T-helper 22 cell (primary cell): ENCODE results near the gene PTPN21.

ENCODE experiments used
- DNase-seq: peaks from one replicate; pipeline ENCODE4 v3.0.0-alpha.2; 2020; ENCODE audit warnings: low read depth

PTPN21 gene

DNA sequence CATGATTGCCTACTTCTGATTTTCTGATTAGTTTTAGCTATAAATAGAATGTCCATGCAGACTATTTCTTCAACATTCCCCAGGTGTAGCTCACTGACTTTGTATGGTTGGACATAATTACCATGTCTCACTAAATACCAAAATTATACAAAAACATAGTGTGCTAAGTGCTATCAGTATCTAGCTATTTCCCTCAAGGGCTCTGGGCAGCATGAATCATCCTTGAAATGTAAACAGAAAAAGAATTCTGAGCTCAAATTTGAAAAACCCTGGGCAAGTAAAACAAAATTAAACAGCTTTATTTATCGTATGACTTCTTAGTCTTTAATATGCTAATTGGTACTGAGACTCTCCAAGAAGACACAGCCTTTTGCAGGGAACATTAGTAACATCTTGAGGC, 86.4 kb downstream of the PTPN21 start:
- DNase-seq: no peak

DNA sequence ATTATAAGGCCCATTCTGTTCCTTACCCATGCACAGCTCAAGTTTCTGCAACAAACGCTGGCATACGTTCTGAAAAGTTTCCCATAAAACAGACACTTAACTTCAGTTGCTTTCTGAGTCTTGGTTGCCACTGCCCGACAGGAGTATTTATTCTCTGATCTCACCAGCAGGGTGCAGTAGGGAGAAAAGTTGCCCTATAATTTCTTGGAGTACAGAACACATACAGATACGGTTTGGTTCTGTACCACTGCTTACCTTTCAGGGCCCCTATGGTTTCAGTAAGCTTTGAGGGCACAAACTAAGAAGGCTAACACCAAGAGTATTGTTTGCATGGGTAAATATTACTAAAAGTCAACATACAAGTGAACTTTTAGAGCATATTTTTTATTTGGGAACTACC, 91.5 kb downstream of the PTPN21 start:
- DNase-seq: no peak

DNA sequence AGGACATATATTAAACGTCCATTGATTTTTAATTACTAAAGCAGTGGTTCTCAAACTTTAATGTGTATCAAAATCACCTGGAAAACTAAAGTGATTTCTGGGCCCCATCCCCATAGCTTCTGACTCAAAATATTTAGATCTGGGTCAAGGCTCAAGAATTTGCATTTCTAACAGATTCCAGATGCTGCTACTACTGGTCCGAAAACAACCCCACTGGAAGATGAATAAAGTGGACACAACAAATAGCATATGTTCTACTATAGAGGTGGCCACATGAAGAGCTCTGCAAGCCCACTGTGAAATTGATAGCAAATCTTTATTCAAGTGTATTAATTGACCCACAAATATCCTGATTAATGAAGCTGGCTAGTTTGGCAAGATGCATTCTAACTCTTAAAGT, 99.9 kb downstream of the PTPN21 start:
- no peak for DNase-seq

DNA sequence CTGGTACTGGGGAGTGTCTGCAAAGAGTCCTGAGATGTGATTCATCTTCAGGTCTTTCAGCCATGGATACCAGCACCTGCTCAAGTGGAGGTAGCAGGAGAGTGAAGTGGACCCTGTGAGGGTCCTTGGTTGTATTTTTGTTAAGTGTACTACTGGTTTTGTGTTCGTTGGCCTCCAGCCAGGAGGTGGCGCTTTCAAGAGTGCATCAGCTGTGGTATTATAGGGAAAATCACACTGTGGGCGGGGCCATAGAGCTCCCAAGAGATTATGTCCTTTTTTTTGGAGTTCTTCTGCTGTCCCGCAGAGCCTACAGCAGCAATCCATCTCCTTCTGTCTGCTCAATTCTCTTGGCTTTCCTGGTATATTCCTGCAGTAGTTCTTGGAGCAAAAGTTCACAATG, 102.6 kb downstream of the PTPN21 start:
- no peak for DNase-seq

DNA sequence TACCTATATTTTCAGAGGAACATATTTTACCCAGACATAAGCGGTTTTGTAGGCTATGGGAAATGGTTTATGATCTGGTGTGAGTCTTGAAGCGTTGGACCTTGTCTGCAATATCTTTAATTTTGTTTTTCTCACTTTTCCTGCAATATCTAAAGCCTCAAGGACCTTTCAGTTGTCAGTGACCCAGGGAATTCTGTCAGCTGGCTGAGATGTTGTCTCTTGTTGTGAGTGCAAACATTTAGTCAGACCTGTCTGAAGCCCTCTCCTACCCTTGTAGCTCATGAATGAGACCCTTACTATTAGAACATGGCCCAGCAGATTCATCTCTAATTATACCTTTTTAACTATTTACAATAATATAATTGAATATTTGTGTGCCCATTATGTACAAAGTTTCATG, 115.7 kb downstream of the PTPN21 start:
- no peak for DNase-seq

DNA sequence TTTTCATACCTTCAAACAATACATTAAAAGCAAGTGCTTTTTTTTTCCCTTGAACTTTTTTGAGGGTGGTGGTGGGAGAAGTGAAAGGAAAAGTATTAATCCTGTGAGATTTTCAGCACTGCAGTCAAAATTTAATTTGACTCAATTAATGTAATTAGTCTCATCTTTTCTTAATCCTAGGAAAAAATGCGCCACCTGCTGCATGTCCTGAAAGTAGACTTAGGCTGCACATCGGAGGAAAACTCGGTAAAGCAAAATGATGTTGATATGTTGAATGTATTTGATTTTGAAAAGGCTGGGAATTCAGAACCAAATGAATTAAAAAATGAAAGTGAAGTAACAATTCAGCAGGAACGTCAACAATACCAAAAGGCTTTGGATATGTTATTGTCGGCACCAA, 117.1 kb downstream of the PTPN21 start:
- no peak for DNase-seq

DNA sequence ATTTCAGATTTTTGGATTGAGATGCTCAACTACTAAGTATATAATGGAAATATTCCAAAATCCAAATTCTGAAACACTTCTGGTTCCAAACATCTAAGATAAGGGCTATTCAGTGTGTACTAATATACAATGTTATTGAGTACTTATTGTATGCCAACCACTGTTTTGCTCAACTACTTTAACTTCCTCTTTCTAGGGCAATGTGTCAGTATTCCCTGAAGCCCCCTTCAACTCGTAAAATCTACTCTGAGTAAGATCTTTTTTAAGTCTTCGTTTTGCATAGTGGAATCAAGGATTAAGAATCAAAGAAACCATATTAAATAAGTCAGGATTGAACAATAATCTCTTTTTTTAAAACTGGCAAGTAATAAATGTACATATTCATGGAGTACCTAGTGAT, 123.8 kb downstream of the PTPN21 start:
- no peak for DNase-seq

DNA sequence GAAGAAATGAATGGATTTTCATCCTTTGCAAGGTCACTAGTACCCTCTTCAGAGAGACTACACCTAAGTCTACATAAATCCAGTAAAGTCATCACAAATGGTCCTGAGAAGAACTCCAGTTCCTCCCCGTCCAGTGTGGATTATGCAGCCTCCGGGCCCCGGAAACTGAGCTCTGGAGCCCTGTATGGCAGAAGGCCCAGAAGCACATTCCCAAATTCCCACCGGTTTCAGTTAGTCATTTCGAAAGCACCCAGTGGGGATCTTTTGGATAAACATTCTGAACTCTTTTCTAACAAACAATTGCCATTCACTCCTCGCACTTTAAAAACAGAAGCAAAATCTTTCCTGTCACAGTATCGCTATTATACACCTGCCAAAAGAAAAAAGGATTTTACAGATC, 128.5 kb downstream of the PTPN21 start:
- no peak for DNase-seq

DNA sequence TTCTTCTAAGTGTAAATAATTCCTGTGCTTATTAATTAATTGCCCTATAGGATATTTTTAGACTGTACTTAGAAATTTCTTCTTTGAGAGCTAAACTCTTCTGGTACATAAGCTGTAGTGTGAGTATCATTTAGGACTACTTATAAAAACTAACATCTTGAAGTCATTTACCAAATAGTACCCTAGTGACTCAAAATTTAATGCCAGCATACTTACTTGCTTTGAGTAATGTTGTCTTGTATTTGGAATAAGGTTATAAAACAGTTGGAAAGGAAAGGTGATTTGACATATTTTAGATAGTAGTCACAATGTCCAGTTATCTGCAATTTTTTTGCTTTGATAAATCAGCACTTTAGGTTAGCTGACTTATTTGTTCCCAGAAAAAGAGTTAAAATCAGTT, 130.2 kb downstream of the PTPN21 start:
- DNase-seq: no peak

DNA sequence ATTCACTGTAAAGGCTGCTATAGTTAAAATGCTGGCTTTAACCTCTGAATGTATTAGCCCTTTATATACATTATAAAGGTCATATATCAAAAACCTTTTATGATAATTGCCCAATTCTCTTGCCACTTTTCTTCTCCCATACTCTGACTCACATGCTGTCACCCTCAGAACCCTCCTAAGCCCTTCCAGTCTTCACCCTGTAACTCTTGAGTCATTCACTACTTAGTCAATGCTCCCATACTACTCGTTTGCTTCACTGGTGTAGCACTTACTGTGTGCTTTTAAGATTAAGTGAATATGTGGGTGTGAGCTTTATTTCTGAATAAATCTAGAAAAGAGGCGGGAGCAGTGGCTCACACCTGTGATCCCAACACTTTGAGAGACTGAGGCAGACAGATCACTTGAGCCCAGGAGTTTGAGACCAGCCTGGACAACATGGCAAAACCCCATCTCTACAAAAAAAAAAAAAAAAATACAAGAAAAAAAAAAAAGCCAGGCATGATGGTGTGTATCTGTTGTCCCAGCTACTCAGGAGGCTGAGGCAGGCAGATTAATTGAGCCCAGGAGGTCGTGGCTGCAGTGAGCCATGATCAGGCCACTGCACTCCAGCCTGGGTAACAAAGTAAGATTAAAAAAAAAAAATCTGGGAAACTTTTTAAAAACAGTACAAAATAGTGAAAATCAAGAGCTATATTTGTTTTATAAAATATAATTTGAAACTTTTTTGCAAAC, 131.7 kb downstream of the PTPN21 start:
- DNase-seq: no peak

DNA sequence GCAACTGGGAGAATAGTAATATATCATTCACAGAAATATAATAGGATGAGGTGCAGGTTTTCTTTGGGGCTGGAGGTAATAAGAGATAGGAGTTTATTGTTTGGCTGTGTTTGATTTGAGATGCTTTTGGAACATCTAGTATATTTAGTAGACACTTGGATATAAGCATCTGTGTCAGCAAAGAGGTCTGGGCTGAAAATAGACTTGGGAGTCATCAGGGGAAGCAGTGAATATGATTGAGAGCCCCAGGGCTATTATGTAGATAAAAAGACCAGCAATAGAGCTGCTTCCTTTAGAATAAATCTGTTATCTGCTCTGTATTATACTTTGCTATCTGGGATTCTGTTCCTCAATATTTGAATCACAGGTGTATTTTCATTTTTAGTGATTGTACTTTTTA, 132.8 kb downstream of the PTPN21 start:
- no peak for DNase-seq

DNA sequence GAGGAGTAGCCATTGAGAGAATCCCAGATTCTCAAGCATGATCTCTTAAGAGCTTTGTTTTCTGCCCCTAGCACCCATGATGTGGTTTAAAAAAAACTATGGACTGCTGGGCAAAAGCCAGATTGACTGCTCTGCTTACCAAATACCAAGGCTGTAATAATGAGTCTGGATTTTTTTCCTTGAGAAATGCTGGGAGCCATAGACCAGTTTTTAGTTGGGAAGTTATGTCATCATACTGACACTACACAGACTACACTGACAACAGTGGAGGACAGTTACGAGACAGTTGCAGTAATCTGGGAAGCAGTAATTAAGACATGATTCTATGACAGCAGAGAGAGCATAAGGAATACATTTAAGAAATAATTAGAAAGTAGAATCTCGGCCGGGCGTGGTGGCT, 133.5 kb downstream of the PTPN21 start:
- DNase-seq: no peak

DNA sequence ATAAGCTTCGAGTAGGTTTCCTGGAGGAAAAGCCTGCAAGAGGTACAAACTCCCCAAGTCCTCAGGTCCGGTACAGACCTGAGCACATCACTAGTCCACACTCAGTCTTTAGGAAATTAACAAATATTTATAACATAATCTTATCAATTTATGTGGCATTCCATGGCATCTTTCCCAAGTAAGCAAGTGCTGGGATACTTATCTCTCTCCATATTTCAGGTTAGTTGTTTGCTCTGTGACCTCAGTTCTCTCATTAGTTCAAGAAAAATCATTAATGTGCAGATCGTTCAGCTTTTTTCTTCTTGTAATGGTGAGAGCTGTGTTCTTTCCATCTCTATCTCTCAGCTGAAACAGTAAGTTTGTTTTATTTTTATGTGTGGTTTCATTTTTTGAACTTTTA, 134.6 kb downstream of the PTPN21 start:
- DNase-seq: no peak

DNA sequence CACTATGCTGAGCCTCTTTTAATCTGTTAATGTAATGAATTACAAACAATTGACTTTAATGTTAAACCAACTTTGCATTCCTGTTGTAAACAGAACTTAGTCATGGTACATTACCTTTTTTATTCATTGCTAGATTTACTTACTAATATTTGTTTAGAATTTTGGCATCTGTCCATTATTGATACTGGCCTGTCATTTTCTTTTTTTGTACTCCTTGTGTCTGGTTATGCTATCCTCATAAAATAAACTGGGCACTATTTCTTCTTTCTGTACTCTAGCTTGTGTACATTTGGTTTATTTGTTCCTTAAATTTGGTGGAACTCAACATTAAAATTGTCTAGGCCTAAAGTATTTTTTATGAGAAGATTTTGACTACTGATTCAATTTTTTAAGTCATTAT, 137.2 kb downstream of the PTPN21 start:
- DNase-seq: no peak
